HG03571 (cell line): Measurements from ENCODE around the gene ANKRD53.
"Not testable (repeated sequence)": the region's sequence is repeated elsewhere in the genome, so short reads cannot be mapped to it uniquely, and the experiment has no call there.

Experiments
- ATAC-seq: cut with Tn5 transposase; IDR thresholded peaks from one replicate; pipeline ENCODE4 v1.9.1; 2021; ENCODE audit not compliant: unreplicated experiment

ANKRD53 gene

GRCh38 chr2:70988726-70989648 is 10.6 kb downstream of the ANKRD53 start:
- ATAC-seq: no peak

GRCh38 chr2:70990216-70990615 is 11.8 kb downstream of the ANKRD53 start:
- ATAC-seq: no peak

- ATAC-seq: no peak
Measured at GRCh38 chr2:70991142-70991541, 12.7 kb downstream of the ANKRD53 start.

GRCh38 chr2:70991742-70992141 is 13.3 kb downstream of the ANKRD53 start:
- ATAC-seq: no peak

- ATAC-seq: no peak
Measured at GRCh38 chr2:70992945-70993853, 14.8 kb downstream of the ANKRD53 start.

DNA sequence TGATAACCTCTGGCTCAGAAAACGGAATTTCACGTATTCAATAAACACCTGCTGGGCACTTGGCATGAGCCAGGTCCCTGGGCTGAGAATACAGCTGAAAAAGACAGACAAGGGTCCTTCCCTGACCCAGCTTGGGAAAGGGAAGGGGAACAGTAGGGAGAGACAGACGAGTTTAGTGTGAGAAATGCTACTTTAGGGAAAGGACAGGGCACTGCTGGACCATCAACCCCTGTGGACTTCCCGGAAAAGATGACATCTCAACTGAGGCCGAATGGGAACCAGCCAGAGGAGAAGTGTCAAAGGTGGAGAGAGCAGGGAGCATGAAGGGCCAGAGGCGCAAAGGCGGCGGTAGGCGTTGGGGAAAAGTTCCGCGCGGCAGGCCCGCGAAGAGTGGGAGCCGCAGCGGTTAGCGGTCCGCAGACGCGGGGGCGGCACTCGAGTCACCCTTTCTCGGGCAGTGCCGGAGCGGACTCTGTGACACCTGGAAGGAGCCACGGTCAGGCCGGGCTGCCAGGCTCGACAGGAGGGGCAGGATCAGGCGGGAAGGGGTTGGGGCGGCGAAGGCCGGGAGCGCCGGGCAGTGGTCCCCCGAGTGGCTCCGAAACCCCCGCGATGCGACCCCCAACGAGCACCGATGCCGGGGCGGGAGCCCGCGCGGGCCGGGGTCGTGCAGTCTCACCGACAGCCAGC is 15.7 kb downstream of the ANKRD53 start:
- peak; percentile 21 for ATAC-seq

DNA sequence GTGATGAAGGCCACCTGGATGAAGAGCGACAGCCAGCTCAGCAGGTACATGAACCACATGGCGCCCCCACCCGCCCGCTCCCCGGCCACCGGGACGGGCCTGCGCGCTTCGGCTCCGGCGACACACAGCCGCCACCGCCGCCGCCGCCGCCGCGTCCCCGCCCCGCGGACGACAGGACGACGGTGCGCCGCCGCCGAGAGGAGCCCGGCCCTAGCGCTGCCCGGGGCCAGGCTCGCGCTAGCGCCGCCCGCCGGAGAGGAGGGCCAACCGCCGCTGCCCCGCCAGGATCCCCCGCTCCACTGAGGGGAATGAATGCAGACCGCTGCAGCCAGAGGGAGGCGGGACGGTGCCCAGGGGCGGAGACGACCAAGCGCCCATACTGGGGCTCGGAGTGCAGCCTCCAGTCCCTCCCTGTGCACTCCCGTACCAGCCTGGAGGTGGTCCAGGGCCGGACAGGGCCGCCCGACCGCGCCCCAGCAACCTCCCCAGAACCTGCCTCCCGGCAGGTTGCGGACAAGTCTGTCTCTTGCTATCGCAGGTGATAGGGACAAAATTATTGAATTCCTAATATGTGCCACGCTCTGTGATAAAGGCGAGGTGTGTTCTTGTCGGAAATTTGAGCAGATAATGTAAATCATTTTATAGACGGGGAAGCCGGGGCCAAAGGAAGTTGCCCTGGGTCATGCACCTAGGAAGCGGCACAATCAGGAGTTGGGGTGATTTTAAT is 16.4 kb downstream of the ANKRD53 start, which contains the start of gene TEX261:
TEX261 (minus strand) TSS at position 175 of the 727 bp plus-strand sequence; CDS start at position 59, 116 bp downstream.
- peak; percentile 95 for ATAC-seq

GRCh38 chr2:70995426-70995729 is 16.9 kb downstream of the ANKRD53 start:
- peak; percentile 36 for ATAC-seq

DNA sequence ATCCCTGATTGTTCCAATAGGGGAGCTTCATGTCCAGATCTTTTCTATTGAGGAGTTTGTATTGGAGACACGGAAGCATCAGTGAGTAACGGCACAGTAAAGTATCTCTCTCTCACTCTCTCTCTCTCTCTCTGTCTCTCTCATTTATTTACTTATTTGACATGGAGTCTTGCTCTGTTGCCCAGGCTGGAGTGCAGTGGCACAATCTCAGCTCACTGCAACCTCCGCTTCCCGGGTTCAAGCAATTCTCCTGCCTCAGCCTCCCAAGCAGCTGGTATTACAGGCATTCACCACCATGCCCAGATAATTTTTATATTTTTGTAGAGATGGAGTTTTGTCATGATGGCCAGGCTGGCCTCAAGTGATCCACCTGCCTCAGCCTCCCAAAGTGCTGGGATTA is 20.5 kb downstream of the ANKRD53 start:
- not testable (repeated sequence) for ATAC-seq

GRCh38 chr2:70999362-70999761 is 20.9 kb downstream of the ANKRD53 start:
- ATAC-seq: no peak

DNA sequence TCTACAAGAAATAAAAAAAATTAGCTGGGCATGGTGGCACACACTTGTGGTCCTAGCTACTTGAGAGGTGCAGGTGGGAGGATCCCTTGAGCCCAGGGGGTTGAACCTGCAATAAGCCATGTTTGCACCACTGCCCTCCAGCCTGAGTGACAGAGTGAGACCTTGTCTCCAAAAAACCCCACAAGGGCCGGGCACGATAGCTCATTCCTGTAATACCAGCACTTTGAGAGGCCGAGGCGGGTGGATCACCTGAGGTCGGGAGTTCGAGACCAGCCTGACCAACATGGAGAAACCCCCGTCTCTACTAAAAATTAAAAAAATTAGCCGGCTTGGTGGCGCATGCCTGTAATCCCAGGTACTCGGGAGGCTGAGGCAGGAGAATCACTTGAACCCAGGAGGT is 21.5 kb downstream of the ANKRD53 start:
- ATAC-seq: not testable (repeated sequence)

- ATAC-seq: peak; percentile 81
Measured at GRCh38 chr2:71000780-71001591, 22.6 kb downstream of the ANKRD53 start.

DNA sequence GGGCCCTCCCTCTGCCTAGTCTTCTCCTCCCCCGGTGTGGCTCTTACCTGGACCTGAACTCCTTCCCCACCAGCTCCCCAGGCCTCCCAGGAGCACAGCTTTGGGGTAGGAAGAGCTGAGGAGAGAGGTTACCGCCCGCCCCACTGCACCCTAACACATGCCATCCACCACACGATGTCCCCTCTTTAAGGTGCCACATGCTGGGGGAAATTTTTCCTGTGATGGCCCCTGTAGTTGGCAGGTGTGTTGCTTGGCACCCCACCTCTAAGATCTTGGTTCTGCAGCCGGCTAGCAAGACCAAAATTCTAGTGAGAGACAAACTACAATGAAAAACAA is 23.1 kb downstream of the ANKRD53 start:
- ATAC-seq: no peak

GRCh38 chr2:71001981-71002570 is 23.6 kb downstream of the ANKRD53 start:
- ATAC-seq: no peak

DNA sequence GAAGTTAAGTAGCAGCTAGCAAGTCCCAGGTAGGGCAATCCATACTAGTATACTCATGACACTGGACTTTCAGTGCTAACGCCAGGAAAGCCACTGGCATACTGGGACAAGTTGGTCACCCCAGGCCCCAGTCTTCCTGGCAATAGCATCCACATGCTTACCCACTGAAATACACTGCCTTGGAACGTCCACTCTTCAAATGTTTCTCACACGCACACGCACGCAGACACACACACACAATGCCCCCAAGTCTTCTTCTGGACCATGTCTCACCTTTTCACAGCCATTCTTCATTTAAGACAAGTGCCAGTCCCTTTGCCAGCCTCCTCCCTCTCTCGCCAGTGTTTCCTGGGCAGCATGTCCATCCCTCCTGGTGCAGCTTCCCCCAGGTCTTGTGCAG is 25.0 kb downstream of the ANKRD53 start:
- ATAC-seq: no peak

DNA sequence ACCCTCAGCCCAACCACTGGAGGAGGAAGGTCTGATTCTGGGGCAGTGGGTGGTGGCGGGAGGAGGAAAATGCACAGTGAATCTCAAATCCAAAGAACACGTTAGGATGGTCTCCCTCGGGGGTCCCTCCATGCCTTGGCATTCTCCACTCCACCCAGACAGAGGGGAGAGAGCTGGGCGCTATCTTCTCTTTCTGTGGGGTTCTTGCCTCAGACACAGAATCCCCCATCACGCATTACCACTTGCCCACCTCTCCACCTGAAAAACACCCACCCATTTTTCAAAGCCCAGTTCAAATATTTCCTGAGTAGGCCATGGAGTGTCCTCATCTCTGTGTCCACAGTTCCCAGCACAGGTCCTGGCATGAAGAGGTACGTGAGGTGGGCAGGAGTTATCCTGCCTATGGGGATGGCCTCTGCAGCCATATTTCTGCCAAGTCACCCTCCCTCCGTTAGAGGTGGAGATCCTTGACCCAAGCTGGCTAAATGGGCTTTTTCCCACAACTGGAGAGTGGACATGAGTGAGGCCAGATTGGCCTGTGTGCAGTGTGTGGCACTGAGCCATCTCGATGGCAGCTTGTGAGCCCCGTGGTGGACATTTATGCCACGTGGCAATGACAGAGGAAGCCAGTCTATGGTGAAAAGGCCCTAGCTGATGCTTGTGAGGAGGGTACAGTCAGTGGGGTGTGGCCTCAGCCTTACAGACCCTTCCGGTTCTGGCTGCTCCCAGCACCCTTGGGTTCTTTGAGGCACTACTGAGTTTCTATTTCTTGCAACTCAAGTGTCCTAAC is 25.7 kb downstream of the ANKRD53 start:
- ATAC-seq: no peak

GRCh38 chr2:71004857-71005256 is 26.4 kb downstream of the ANKRD53 start:
- ATAC-seq: no peak
